Nucleus accumbens (tissue), 56 donors: ENCODE data around the gene YWHAG.
"Not testable (repeated sequence)": the region's sequence is repeated elsewhere in the genome, so short reads cannot be mapped to it uniquely, and the experiment has no call there.

ENCODE experiments used
- DNase-seq, 56 donors: peaks; one replicate each; lab custom pipeline; 2025; lab: John Stamatoyannopoulos, UW

Gene YWHAG

DNA sequence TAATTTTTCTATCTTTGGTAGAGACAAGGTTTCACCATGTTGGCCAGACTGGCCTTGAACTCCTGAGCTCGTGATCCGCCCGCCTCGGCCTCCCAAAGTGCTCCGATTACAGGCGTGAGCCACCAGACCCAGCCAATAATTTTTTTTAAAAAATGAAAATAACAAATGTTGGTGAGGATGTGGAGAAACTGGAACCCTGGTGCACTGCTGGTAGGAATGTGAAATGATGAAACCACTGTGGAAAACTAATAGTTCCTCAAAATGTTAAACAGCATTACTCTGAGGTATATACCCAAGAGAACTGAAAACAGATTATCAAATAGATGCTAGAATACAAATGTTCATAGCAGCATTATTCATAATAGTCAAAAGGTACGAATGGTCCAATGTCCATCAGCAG is 23.0 kb upstream of the YWHAG start:
- no peak for DNase-seq

DNA sequence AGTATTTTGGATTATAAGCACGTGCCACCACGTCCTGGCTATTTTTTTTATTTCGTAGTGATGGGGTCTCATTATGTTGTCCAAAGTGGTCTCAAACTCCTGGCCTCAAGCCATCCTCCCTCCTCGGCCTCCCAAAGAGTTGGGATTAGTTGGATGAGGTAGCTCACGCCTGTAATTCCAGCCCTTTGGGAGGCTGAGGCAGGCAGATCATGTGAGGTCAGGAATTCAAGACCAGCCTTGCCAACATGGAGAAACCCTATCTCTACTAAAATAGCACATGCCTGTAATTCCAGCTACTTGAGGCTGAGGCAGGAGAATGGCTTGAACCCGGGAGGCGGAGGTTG is 21.8 kb upstream of the YWHAG start:
- DNase-seq, result peak in 1 of 56 donors; percentile 43

DNA sequence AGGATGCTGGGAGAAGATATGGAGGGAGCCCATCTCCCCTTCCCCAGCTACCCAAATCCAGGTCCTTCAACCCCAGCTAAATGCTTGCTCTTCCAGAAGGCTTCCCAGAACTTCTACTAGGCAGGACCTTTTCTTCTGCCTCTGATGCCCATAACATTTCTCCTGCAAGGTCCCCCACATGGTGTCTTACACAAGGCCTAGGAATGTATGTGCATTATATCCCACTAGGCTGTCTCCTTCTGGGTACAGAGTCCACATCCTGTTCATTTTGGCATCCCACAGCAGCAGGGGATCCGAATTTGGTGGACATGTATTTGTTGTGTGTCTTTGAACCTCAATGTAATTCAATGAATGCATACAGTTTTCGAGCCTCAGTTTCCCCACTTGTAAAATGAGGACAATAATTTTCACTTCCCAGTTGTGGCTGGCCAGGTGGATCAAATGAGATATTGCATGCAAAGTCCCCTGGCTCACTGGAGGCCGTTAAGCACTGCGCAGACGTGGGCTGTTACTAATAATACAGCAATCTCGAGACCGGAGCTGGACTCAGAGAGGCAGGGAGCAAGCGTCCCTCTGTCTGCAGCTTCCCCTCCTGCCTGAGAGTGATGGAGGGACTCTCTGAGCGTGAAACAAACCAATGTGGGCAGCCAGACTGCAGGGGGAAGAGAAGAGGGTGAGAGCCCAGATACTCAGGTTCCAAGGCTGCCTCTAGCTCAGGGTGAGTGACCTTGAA is 18.6 kb upstream of the YWHAG start:
- DNase-seq, result no peak

DNA sequence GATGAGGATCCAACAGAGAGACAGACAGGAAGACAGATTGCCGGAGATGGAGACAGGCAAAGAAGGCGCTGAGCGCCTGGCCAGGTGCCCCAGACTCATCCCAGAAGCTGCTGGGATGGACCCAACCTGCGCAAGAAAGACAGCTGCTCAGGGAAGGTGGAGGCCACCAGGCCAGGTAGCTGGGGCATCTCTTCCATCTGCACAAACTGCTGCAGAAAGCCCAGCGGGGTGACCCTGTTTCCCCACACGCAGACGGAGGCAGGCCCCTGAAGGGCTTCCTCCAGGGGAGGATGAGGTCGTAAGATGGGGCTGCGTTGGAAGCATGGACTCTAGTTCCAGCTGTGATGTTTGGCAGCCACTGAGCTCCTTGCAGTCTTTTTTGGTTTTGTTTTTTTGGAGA is 16.5 kb upstream of the YWHAG start:
- DNase-seq, result no peak

DNA sequence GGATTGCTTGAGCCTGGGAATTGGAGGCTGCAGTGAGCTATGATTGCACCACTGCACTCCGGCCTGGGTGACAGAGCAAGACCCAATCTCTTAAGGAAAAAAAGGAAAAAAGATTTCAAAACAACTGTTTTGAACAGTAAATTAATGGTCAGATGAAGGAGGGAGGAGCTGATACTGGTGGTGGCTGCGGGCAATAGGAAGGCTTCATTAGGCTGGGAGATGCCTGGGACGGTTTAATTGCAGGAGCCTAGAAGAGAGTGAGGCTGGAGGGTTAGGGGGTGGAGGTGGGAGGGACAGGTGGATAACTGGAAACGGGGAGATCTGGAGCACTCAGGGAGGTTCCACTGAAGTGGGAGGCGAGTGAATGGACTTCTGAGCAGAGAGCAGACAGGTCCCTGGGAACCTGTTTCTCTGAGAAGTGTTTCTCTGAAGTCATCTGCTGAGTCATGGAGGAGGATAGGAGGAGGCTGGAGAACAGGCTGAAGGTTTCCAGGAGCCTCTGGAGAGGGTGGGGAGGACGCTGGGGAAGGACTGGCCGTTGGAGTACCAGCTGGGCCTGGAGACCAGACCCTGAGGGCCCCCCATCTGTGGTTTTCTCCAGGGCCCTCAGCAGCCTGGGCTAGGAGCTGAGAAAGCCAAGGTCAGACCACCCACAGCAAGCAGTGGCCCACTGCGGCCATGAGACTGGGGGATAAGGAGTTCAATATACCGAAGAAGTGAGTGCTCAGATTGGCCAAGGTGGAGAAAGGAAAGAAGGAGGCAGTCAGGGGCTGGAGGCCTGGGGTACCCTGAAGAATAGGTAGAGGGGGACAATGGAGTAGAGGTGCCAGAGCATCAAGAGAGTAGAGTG is 14.4 kb upstream of the YWHAG start:
- DNase-seq, result no peak

DNA sequence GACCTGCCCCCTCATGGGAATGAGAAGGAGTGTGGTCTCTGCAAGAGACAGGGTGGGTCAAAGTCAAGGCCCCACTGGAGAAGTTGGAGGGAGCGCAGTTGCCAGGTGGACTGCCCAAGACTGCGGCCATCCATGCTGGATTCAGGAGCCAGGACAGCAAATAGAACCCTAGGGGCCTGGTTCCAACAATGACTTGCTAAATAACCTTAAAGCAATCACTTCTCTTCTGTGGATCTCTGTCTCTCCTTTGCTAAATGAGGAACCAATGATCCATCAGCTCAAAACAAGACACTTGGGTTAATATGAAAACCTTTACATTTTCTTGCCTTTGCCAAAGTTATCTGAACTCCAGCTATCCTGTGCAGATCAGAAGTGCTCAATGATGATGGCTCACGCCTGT is 12.6 kb upstream of the YWHAG start:
- DNase-seq, result no peak

DNA sequence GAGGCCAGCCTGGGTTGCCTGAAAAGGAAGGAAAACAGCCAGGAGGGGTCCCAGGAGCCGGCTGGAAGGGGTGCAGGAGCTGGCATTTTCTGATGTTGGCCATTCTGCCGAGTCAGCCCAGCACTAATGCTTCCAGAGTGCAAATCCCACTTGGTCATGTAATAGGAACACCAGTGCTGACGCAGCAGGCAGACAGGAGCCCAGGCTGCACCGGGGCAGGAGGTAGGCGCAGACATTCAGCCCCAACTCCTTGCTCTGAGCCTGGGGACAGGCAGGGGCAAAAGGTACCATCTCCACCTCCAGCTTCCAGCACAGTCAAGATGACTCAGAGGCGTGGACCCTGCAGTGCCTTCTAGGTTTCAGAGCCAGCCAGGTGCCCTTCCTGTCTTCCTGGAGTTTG is 10.2 kb upstream of the YWHAG start:
- no peak for DNase-seq

DNA sequence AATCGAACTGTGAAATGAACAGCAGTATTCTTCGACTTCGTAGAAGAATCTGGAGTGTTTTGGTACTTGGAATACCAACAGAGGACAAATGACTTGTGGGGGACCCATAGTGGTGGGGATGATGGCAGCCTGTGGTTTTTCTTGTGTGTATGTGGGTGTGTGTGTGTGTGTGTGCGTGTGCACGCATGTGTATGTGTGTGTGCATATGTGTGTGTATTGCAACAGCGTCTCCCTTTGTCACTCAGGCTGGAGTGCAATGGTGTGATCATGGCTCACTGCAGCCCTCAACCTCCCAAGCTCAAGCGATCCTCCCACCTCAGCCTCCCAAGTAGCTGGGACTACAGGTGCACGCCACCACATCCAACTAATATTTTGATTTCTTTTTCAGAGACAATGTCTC is 9.4 kb upstream of the YWHAG start:
- DNase-seq, result no peak

DNA sequence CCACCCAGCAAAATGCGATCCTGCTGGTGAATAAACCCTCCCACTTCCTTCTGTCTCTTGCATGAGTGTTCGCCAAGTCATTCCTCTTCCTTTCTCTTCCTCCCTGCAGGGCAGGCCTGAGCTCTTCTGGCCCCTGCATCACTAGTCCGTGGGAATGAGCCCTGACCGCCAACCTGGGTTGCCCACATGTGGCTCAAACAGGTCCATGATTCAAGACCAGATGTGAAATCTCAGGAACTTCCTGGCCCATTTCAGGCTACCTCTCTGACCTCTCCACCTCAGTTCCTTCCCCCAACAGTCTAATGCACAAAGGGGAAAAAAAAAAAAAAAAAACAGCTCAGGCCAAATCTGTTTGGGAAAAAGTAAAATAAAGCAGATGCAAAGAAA is 5.4 kb upstream of the YWHAG start:
- DNase-seq, result peak in 1 of 56 donors; percentile 23

DNA sequence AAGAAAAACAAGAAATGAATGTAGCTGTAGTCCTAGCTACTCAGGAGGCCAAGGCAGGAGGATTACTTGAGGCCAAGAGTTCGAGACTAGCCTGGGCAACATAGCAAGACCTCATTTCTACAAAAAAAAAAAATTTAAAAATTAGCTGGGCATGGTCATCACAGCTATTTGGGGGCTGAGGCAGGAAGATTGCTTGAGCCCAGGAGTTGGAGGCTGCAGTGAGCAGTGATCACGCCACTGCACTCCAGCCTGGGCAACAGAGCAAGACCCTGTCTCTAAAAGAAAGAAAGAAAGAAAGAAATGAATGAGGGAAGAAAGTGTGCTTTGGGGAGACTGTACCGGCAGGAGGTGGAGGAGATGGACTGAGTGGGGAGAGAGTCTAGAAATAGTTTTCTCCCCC is 5.0 kb upstream of the YWHAG start:
- DNase-seq, result not testable (repeated sequence)

DNA sequence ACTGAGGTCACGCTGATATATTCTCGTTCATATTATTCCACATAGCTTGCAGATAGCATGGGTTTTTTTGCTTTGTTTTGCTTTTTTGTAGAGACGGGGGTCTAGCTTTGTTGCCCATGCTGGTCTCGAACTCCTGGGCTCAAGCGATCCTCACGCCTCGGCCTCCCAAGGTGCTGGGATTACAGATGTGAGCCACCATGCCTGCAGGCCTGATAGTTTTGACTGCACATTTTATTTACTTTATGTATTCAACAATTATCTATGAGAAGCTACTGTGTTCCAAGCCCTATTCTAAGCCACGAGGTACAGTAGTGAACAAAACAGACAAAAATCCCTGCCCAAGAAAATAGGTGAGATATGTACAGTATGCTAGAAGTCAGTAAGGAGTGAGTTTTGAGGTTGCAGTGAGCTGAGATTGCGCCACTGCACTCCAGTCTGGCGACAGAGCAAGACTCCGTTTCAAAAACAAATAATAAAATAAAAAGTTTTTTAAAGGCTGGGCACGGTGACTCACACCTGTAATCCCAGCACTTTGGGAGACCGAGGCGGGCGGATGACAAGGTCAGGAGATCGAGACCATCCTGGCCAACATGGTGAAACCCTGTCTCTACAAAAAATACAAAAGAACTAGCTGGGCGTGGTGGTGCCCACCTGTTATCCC is 1.3 kb upstream of the YWHAG start:
- DNase-seq, result no peak

DNA sequence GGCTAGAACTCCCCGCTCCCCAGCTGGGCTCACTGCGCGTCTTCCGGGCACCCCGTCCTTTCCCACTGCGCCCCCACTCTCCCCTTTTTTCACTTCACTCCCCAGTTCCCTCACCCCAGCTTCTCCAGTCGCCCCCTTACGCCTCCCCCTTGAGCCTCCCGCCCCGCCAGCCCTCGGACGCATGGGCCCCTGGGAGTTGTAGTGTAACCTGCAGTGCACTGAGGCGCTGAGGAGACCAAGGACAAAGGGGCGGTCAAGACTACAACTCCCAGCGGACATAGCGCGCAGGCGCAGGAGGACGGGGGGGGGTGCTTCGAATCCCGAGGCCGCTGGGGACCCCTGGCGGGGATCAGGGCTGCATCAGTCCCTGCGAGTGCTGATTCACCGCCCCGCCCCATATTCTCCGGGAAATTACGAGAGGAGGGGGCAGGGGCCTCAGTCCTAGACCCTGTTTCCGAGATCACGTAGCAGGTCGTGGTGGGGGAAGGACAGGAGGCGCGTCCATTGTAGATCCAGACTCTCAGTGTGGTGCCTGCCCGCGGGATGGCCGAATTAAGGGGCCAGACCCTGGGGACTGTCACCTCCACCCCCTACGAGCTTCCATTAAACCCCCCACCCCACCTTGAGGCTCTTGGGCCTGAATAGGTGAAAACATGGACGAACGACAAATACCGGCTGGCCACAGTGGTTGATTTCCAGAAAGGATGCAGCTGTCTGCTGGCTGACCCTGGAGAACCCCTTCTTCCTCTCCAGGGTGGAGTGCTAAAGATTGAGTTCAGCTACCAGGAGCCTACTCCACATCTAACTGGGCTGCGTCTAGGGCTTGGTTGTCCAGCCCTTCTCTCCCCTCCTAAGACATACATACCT is 553 bp upstream of the YWHAG start:
- DNase-seq, result peak; percentile 94 to 100 (median 98)

DNA sequence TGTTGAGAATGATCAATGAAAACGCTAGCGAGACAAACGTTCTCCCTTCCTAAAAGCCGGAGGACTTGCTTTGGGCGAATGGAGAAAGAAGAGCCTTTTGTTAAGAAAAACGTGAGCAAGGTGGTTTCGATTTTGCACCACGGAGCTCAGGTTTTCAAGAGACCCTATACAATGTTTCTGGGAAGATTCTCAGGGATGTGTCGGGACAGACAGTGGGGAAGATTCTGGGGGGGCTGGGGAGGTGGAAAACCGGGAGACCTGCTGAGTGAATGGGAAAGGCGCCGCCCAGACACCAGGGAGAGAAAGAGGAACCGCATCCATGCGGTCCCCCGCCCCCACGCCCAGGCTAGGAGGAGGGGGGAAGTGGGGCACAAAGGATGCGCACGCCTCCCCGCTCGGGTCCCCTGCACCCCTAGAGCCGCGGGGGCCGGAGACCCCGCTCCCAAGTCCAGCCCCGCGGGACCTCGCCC is 745 bp downstream of the YWHAG start:
- peak in 55 of 56 donors; percentile 3 to 80 (median 64) for DNase-seq

DNA sequence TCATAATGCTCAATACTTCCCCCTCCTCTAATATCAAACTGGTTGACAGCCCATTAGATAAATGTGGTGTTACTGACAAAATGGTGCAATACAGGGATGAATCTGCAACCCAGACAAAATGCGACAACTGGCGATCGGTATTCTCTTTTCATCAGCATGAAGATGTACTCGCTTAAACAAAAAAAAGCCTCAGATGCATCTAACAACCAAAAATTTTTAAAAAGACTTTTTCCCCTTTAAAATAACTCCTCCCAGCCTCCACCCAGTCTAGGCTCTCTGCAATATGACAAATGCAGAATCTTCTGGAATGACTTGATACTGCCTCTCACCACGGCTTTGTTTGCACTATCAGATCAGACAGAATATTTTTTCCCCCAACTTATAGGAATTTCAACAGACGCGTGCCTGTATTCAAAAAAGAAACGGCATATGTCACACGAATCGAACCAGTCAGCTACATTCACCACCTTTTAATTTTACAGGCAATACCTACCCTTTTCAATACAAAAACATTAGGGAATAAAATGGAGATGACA is 1.2 kb downstream of the YWHAG start:
- peak in 2 of 56 donors; percentile 39 to 45 for DNase-seq

DNA sequence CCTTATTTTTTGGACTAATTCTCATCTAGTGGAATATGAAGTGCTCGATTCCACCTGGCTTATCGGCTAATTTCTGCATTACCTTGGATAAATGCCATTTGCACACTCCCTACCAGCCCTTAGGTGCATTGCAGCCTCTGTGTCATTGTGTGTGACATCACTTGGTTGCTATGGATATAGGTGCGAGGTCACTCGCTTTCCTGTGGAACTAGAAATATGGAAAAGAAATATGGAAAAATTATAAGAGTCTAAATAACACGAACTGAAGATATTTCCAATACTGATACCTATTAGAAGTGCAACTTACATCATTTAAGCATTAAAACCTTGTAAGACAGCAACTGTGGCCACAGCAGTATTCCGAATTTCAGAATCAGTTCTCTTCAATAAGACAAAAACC is 2.0 kb downstream of the YWHAG start:
- peak in 1 of 56 donors; percentile 10 for DNase-seq

DNA sequence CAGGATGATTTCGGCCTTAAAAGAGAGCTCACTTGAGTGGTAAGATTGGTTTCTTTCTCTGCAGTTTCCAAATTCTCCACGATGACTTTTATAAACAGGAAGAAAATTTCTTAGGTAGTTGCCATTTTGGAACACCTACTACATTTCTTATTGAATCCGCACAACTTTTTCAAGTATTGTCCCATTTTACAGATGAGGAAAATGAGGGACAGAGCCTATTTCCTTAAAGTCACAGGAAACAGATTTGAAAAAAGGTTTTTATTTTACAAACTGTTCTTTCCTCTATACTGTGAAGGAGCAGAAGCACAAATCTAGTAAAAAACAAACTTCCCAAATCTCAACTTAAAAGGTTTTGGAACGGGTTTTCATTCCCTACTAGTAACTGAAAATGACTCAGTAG is 2.7 kb downstream of the YWHAG start:
- no peak for DNase-seq

DNA sequence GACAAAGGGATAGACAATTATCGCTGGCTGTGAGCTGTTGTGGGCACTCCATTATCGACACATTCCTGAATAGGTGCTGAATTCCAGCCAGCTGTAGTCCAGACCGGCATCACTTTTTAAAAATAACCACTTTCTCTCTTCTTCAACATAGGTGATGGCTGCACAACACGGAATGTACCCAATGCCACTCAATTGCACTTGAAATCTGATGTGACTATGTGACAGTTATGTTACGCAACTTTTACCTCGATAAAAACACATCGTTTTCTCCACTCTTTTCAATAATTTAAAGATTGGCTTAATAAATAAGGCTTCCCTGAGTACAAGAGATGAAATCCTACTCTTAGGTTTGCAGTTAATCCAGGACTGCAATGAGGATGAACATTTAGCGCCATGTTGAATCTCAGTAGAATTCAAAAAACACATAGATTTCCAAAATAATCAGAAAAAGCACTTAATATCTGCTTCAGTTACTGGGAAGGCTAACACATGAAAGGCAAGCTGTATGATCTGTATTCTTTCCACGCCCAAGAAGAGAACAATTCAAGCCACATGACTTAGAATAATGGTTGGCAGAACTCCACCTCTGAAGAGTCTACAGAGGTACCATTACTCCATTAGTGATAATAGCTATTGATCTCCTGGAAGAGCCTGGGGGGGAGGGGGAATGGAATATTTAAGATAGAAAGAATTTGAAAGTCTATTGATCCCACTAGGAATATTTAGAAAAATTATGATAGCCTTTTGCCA is 3.6 kb downstream of the YWHAG start:
- DNase-seq, result peak in 9 of 56 donors; percentile 3 to 17 (median 5)

DNA sequence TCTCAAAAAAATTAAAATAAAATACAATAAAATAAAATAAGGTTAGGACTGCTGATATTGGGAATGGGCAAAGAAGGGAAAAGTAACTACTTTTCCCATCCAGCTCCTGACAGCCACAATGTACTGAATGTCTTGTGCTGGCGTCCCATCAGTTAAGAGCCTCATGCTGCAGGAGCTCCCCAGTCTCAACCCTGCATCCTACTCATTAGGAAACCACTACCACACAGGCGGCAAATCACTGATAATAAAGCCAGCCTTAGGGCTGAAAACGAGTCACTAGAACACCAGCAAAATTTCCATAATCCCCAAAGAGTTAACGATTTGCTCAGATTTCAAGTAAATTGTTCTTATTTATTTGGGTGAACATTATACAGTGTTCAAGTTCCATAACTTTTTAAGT is 4.3 kb downstream of the YWHAG start:
- no peak for DNase-seq

DNA sequence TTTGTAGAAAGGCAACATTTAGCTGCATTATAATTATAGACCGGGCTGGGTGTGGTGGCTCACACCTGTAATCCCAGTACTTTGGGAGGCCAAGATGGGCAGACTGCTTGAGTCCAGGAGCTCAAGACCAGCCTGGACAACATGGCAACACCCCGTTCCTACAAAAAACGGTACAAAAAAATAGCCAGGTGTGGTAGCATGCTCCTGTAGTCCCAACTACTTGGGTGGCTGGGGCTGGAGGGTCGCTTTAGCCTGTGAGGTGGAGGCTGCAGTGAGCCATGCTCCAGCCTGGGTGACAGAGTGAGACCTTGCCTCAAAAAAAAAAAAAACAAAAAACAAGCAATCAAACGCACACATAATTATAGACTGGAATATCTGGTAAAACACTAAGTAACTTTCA is 5.0 kb downstream of the YWHAG start:
- DNase-seq, result no peak
